Measurements from ENCODE around the gene FSTL5.

DNA sequence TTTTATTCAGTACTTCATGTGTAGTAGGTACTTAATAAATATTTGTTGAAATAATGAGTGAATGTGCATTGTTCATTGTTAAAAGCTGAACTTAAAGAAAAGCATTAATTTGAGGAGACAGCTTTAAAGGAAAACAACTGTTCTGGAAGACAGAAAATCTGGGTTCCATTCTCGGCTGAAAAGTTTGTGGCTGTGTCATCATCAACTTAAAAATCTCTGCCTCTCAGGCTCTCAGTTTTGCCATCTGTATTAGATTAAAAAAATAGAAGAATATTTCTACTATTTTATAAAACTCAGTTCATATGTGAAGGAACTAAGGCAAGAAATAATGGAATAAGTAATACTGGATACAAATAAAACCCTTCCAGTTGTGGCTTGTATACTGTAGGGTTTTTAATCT, 62.5 kb downstream of the FSTL5 start:
- TF ChIP-seq EP300 (IDR thresholded peaks at IDR 0.05) (no peak), POLR2AphosphoS5 (IDR thresholded peaks at IDR 0.05) (no peak), POLR2A (IDR thresholded peaks at IDR 0.05; ENCODE audit: low read depth) (no peak)
- TF ChIP-seq, protein P1, sequence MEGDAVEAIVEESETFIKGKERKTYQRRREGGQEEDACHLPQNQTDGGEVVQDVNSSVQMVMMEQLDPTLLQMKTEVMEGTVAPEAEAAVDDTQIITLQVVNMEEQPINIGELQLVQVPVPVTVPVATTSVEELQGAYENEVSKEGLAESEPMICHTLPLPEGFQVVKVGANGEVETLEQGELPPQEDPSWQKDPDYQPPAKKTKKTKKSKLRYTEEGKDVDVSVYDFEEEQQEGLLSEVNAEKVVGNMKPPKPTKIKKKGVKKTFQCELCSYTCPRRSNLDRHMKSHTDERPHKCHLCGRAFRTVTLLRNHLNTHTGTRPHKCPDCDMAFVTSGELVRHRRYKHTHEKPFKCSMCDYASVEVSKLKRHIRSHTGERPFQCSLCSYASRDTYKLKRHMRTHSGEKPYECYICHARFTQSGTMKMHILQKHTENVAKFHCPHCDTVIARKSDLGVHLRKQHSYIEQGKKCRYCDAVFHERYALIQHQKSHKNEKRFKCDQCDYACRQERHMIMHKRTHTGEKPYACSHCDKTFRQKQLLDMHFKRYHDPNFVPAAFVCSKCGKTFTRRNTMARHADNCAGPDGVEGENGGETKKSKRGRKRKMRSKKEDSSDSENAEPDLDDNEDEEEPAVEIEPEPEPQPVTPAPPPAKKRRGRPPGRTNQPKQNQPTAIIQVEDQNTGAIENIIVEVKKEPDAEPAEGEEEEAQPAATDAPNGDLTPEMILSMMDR (IDR thresholded peaks at IDR 0.05): no peak
